CD8-positive, alpha-beta memory T cell (primary cell): ENCODE results near the gene PDE6A. TPM values are rescaled to one million over a fixed set of nuclear protein-coding genes. Genes with fewer than 3 reads are reported as not detected.

Experiments used
- CTCF ChIA-PET: fragments of 350-600 bp; sonication (Branson Sonifier 250); formaldehyde crosslinking; loops from one replicate; lab custom pipeline; 2021; ENCODE audit warnings: antibody characterized with exemption; lab: Charles Lee
- POLR2A ChIA-PET: fragments of 350-600 bp; sonication (Branson Sonifier 250); formaldehyde crosslinking; loops from one replicate; lab custom pipeline; 2021; ENCODE audit warnings: antibody characterized with exemption; lab: Charles Lee
- DNase-seq, 5 donors: peaks; one replicate each; pipeline versions ENCODE4 v3.0.0 to v3.0.0-alpha.2; 2020 to 2022; ENCODE audit warnings: mixed read lengths in 1 of 5
- H3K27ac ChIP-seq: one replicate; pipeline ENCODE4 v1.7.0; 2013; ENCODE audit warnings: low read depth, mild to moderate bottlenecking, low read length, moderate library complexity
- H3K27me3 ChIP-seq: 2 replicates; pipeline ENCODE4 v1.7.0; 2013; ENCODE audit warnings: low read length, mild to moderate bottlenecking; ENCODE audit not compliant: insufficient read depth, poor library complexity, severe bottlenecking
- H3K36me3 ChIP-seq: 2 replicates; pipeline ENCODE4 v1.7.0; 2013; ENCODE audit warnings: mild to moderate bottlenecking, low read length, moderate library complexity; ENCODE audit not compliant: insufficient read depth
- H3K4me1 ChIP-seq: 2 replicates; pipeline ENCODE4 v1.7.0; 2013; ENCODE audit warnings: mild to moderate bottlenecking, low read length, moderate library complexity; ENCODE audit not compliant: insufficient read depth
- H3K4me3 ChIP-seq: 2 replicates; pipeline ENCODE4 v1.7.0; 2013; ENCODE audit warnings: mild to moderate bottlenecking, low read length
- H3K9me3 ChIP-seq: 2 replicates; pipeline ENCODE4 v1.7.0; 2013; ENCODE audit warnings: mild to moderate bottlenecking, low read length
- H3K27ac Mint-ChIP-seq, 8 donors: one replicate each; pipeline ENCODE4 v1.8.0; 2020 to 2021; ENCODE audit warnings: mixed read lengths in 8 of 8, mild to moderate bottlenecking in 6 of 8, inconsistent platforms in 3 of 8, moderate library complexity in 3 of 8
- H3K27me3 Mint-ChIP-seq, 2 donors: one replicate each; pipeline ENCODE4 v1.8.0; 2020 to 2021; ENCODE audit warnings: mixed read lengths in 2 of 2, mild to moderate bottlenecking in 1 of 2, moderate library complexity in 1 of 2
- H3K36me3 Mint-ChIP-seq, 3 donors: one replicate each; pipeline ENCODE4 v1.8.0; 2020 to 2021; ENCODE audit warnings: mixed read lengths in 3 of 3, inconsistent platforms in 1 of 3, mild to moderate bottlenecking in 1 of 3
- H3K4me1 Mint-ChIP-seq, 3 donors: one replicate each; pipeline ENCODE4 v1.8.0; 2020 to 2021; ENCODE audit warnings: mixed read lengths in 3 of 3, inconsistent platforms in 1 of 3, mild to moderate bottlenecking in 1 of 3
- H3K4me3 Mint-ChIP-seq, 7 donors: one replicate each; pipeline ENCODE4 v1.8.0; 2020 to 2021; ENCODE audit warnings: mixed read lengths in 7 of 7, mild to moderate bottlenecking in 6 of 7, moderate library complexity in 4 of 7, inconsistent platforms in 2 of 7
- H3K9me3 Mint-ChIP-seq, 5 donors: one replicate each; pipeline ENCODE4 v1.8.0; 2020 to 2022; ENCODE audit warnings: mixed read lengths in 5 of 5, mild to moderate bottlenecking in 3 of 5, moderate library complexity in 2 of 5, inconsistent platforms in 1 of 5
- polyA plus RNA-seq: library from polyadenylated mRNA; unstranded; fragments of 300-500 nt; fragmentation: Illumina TruSeq; gene quantifications from one replicate; pipeline ENCODE4 v1.2.3, GENCODE V29; 2021
- total RNA-seq, 2 experiments: library from RNA; stranded (reverse); gene quantifications; one replicate each; pipeline ENCODE4 v1.2.3, GENCODE V29; 2021

The PDE6A gene
- total and polyA plus RNA-seq, 3 experiments from 2014 or later: not detected

DNA sequence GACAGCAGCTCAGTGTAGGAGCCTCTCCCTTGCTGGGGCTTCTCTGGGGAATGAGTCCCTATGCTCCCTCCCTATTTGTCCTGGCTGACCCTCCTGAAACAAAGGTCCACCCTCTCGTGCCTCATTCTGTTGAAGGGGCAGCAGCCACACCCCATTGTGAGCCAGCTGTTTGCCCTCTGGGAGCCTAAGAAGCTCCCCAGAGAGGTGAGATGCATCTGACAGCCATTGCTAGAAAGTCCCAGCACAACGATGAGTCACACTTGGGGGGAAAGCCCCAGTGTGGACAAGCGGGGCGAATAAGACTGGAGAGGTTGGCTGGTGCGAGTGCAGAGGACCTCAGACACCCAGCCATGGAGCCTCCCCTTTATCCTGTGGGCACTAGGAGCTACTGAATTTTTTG, 113.1 kb downstream of the PDE6A start:
- Mint-ChIP-seq H3K27ac (no peak overlapping the region), H3K4me3 (no peak overlapping the region), H3K9me3 (no peaks in the 10 kb centered on the region), H3K27me3 (no peaks in the 10 kb centered on the region), H3K4me1 (peaks cover 2 to 5% (median 3%) of the 10 kb centered on the region in 3 donors), H3K36me3 (peaks cover 0 to 28% (median 2%) of the 10 kb centered on the region in 3 donors)
- H3K36me3 ChIP-seq: no peaks in the 10 kb centered on the region
- ChIA-PET POLR2A (no interaction called here), CTCF (interaction anchor here (1.2 to 10.4 kb wide), 6 partner anchors 21 to 194 kb away, joined by 3 to 166 read pairs (median 5); no protein-coding TSS in a partner anchor)
- no peak overlapping the region for H3K27ac ChIP-seq
- H3K4me1 ChIP-seq: no peaks in the 10 kb centered on the region
- H3K9me3 ChIP-seq: no peaks in the 10 kb centered on the region
- H3K27me3 ChIP-seq: no peaks in the 10 kb centered on the region
- DNase-seq: no peak
- no peak overlapping the region for H3K4me3 ChIP-seq

DNA sequence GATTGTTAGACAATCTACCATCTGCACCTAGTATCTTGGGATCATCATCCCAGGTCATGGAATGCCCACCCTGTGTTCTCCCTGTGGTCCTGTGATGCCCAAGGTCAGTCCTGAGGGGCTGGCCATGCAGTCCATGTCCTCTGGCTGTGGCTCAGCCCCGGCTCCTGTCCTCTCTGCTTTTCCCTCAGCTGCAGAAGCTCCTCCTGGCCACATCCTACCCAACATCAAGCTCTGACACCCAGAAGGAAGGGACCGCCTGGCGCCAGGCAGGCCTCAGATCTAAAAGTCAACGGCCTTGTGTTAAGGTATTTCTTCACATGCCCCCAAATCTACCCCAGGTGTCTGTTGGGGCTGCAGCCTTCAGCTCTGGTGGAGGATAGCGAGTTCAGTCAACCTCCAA, 114.0 kb downstream of the PDE6A start:
- Mint-ChIP-seq H3K4me1 (peaks cover 2 to 5% (median 3%) of the 10 kb centered on the region in 3 donors), H3K4me3 (no peak overlapping the region), H3K36me3 (peaks cover 0 to 24% (median 2%) of the 10 kb centered on the region in 3 donors), H3K27ac (no peak overlapping the region), H3K27me3 (no peaks in the 10 kb centered on the region), H3K9me3 (no peaks in the 10 kb centered on the region)
- H3K4me3 ChIP-seq: no peak overlapping the region
- DNase-seq: no peak
- POLR2A ChIA-PET: no interaction called here
- H3K36me3 ChIP-seq: no peaks in the 10 kb centered on the region
- no peaks in the 10 kb centered on the region for H3K9me3 ChIP-seq
- CTCF ChIA-PET: interaction anchor here (1.2 to 10.4 kb wide), 7 partner anchors 8 to 193 kb away, joined by 3 to 166 read pairs (median 5); no protein-coding TSS in a partner anchor
- no peaks in the 10 kb centered on the region for H3K27me3 ChIP-seq
- no peaks in the 10 kb centered on the region for H3K4me1 ChIP-seq
- no peak overlapping the region for H3K27ac ChIP-seq

DNA sequence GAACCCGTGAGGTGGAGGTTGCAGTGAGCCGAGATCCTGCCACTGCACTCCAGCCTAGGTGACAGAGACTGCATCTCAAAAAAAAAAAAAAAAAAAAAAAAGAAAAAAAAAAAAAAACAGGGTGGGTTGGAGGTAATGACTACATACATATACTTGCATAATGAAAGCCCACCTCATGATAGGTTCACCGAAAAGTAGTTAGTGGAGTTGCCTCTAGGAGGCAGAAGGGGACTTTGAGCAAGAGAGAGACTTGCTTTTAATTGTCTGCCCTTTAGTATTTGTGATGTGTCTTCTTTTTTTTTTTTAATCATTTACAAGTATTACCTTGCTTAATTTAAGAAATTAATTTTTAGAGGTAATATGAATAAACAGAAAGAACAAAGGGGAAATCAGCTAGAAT, 114.6 kb downstream of the PDE6A start:
- Mint-ChIP-seq H3K36me3 (peaks cover 0 to 21% (median 3%) of the 10 kb centered on the region in 3 donors), H3K4me1 (peaks cover 1 to 5% (median 2%) of the 10 kb centered on the region in 3 donors), H3K4me3 (no peak overlapping the region), H3K9me3 (no peaks in the 10 kb centered on the region), H3K27ac (no peak overlapping the region), H3K27me3 (no peaks in the 10 kb centered on the region)
- Histone ChIP-seq H3K27ac (no peak overlapping the region), H3K4me1 (no peaks in the 10 kb centered on the region), H3K9me3 (no peaks in the 10 kb centered on the region), H3K36me3 (no peaks in the 10 kb centered on the region), H3K27me3 (no peaks in the 10 kb centered on the region), H3K4me3 (no peak overlapping the region)
- no peak for DNase-seq
- ChIA-PET POLR2A (no interaction called here), CTCF (interaction anchor here (0.7 to 10.4 kb wide), 12 partner anchors 8 to 205 kb away, joined by 3 to 166 read pairs (median 4); no protein-coding TSS in a partner anchor)

DNA sequence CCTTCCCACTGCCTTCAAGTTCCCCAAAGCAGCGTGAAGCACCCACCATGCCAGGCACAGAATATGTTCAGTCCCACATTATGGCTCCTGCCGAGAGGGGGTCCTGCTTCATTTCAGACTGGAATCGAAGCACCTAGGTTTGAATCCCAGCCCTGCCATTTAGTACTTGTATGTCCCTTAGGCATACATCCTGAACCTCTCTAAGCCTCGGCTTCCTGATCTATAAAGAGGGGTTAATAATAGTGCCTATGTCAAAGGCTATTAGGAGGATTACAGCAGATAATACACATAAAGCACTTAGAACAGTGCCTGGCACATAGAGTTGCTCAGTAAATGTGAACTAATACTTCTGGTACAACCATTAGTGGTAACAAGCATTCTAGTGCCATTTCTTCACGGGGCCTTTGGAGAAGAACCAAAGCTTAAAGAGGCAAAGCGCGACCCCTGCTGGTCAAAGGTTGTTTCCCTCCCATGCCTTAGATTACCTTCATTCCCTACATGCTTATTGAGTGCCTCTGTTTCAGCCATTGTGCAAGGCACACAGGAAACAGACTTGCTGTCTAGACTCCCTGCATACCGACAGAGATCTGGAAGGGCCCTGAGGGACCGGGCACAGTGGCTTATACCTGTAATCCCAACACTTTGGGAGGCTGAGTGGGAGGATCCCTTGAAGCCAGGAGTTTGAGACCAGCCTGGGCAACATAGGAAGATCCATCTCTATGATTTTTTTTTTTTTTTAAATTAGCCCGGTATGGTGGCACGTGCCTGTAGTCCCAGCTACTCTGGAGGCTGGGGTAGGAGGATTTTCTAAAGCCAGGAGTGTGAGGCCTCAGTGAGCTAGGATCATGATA, 116.2 kb downstream of the PDE6A start:
- Mint-ChIP-seq H3K27ac (peak overlapping the region in 2 of 8 donors; percentile 1 to 57), H3K36me3 (peaks cover 0 to 14% (median 3%) of the 10 kb centered on the region in 3 donors), H3K4me1 (peaks cover 1 to 5% (median 2%) of the 10 kb centered on the region in 3 donors), H3K9me3 (no peaks in the 10 kb centered on the region), H3K4me3 (no peak overlapping the region), H3K27me3 (no peaks in the 10 kb centered on the region)
- ChIA-PET CTCF (interaction anchor here (0.7 to 10.4 kb wide), 15 partner anchors 8 to 236 kb away, joined by 3 to 166 read pairs (median 4); no protein-coding TSS in a partner anchor), POLR2A (no interaction called here)
- H3K27ac ChIP-seq: no peak overlapping the region
- DNase-seq: peak; percentile 50 to 81 (median 69)
- H3K4me1 ChIP-seq: no peaks in the 10 kb centered on the region
- no peak overlapping the region for H3K4me3 ChIP-seq
- no peaks in the 10 kb centered on the region for H3K36me3 ChIP-seq
- no peaks in the 10 kb centered on the region for H3K9me3 ChIP-seq
- no peaks in the 10 kb centered on the region for H3K27me3 ChIP-seq

DNA sequence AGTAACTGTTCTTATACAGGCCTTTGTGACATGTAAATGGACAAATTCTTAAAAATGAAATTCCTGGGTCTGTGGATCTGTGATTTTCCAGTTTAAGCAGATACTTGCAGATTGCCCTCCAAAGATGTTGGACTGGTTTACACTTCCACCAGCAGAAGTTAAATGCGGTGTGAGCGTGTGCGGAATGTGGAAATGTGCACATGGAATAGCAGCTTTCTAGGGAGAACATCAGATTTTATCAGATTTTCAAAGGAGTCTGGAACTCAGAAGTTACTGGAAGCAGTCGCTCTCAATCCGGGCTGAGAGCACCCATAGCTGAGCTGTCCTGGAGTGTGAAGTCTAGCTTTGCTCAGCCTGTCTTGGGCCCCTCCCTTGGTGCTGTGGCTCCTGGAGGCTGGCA, 117.0 kb downstream of the PDE6A start:
- Mint-ChIP-seq H3K27ac (no peak overlapping the region), H3K4me3 (no peak overlapping the region), H3K9me3 (no peaks in the 10 kb centered on the region), H3K4me1 (peaks cover 1 to 5% (median 2%) of the 10 kb centered on the region in 3 donors), H3K36me3 (peaks cover 0 to 13% (median 3%) of the 10 kb centered on the region in 3 donors), H3K27me3 (no peaks in the 10 kb centered on the region)
- DNase-seq: no peak
- H3K27me3 ChIP-seq: no peaks in the 10 kb centered on the region
- no peak overlapping the region for H3K4me3 ChIP-seq
- CTCF ChIA-PET: interaction anchor here (1.3 to 10.4 kb wide), 10 partner anchors 10 to 261 kb away, joined by 3 to 166 read pairs (median 4); no protein-coding TSS in a partner anchor
- no peaks in the 10 kb centered on the region for H3K9me3 ChIP-seq
- no peaks in the 10 kb centered on the region for H3K36me3 ChIP-seq
- H3K27ac ChIP-seq: no peak overlapping the region
- no peaks in the 10 kb centered on the region for H3K4me1 ChIP-seq
- POLR2A ChIA-PET: no interaction called here

DNA sequence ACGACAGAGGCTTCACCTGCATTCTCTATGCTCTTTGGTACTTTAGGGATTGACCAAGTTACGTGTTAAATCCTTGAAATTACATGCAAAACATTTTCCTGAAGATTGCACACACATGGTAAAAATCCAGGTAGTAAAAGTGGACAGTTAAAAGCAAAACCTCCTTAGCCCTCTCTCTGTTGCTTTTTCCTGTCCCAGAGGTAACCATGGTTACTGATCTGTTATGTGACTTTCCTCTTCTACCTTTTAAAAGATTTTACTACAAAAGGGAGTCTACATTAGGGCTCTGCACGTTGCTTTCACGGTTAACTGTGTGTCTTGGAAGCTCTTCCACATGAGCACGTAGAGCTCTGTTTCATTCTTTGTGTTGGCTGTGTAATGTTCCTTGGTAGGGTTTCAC, 117.5 kb downstream of the PDE6A start:
- Mint-ChIP-seq H3K27ac (peak overlapping the region in 1 of 8 donors; percentile 30), H3K4me1 (peaks cover 1 to 5% (median 2%) of the 10 kb centered on the region in 3 donors), H3K4me3 (no peak overlapping the region), H3K9me3 (no peaks in the 10 kb centered on the region), H3K27me3 (no peaks in the 10 kb centered on the region), H3K36me3 (peaks cover 0 to 8% (median 3%) of the 10 kb centered on the region in 3 donors)
- no peaks in the 10 kb centered on the region for H3K36me3 ChIP-seq
- ChIA-PET POLR2A (no interaction called here), CTCF (interaction anchor here (1.3 to 10.4 kb wide), 9 partner anchors 9 to 261 kb away, joined by 3 to 166 read pairs (median 4); no protein-coding TSS in a partner anchor)
- DNase-seq: no peak
- H3K4me3 ChIP-seq: no peak overlapping the region
- no peaks in the 10 kb centered on the region for H3K27me3 ChIP-seq
- H3K4me1 ChIP-seq: no peaks in the 10 kb centered on the region
- H3K27ac ChIP-seq: no peak overlapping the region
- no peaks in the 10 kb centered on the region for H3K9me3 ChIP-seq

DNA sequence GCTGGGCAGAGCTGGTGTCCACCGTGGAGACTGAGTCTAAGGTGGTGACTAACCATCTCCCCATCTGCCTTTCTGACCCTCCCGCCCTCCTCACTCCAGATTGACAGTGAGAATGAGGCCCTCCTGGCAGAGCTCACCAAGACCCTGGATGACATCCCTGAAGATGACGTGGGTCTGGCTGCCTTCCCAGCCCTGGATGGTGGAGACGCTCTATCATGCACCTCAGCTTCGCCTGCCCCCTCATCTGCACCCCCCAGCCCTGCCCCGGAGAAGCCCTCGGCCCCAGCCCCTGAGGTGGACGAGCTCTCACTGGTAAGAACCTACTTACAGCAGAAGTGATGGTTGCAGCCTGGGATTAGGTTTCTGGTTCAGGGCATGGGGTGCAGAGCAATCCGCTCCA, 118.0 kb downstream of the PDE6A start:
- ChIA-PET CTCF (interaction anchor here (1.3 to 10.4 kb wide), 6 partner anchors 10 to 260 kb away, joined by 3 to 166 read pairs (median 4); no protein-coding TSS in a partner anchor), POLR2A (no interaction called here)
- H3K4me1 ChIP-seq: no peaks in the 10 kb centered on the region
- H3K9me3 ChIP-seq: no peaks in the 10 kb centered on the region
- Mint-ChIP-seq H3K4me3 (no peak overlapping the region), H3K4me1 (peaks cover 1 to 5% (median 2%) of the 10 kb centered on the region in 3 donors), H3K36me3 (peaks cover 0 to 8% (median 3%) of the 10 kb centered on the region in 3 donors), H3K27ac (no peak overlapping the region), H3K9me3 (no peaks in the 10 kb centered on the region), H3K27me3 (no peaks in the 10 kb centered on the region)
- H3K4me3 ChIP-seq: no peak overlapping the region
- H3K27me3 ChIP-seq: no peaks in the 10 kb centered on the region
- no peak for DNase-seq
- no peak overlapping the region for H3K27ac ChIP-seq
- H3K36me3 ChIP-seq: no peaks in the 10 kb centered on the region

DNA sequence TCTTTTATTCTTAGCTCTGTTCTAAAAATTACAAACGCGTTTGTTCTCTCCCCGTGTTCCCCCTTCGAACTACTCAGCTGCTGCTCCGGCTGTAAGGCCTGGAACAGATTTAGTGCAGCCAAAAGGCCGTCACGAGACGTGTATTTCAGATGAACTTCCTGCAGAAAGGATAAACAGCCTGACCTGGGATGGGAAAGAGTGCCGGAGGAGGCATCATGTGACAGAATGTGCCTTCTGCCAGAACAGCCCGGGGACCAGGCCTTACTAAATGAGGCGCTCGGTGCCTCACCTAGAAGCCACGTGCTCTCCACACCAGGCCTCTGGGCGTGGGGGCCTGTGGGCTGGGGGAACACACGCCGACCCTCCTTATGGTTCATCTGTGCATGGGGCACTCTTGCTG, 119.7 kb downstream of the PDE6A start:
- H3K27ac ChIP-seq: no peak overlapping the region
- H3K27me3 Mint-ChIP-seq: no peaks in the 10 kb centered on the region
- DNase-seq: no peak
- no peak overlapping the region for H3K4me3 Mint-ChIP-seq
- H3K9me3 ChIP-seq: no peaks in the 10 kb centered on the region
- H3K4me3 ChIP-seq: no peak overlapping the region
- H3K36me3 Mint-ChIP-seq: peaks cover 0 to 6% (median 3%) of the 10 kb centered on the region in 3 donors
- H3K27ac Mint-ChIP-seq: no peak overlapping the region
- no peaks in the 10 kb centered on the region for H3K36me3 ChIP-seq
- ChIA-PET CTCF (interaction anchor here (10.4 kb wide), 1 partner anchor 188 kb away, joined by 166 read pairs; no protein-coding TSS in a partner anchor), POLR2A (no interaction called here)
- no peaks in the 10 kb centered on the region for H3K27me3 ChIP-seq
- peaks cover 1 to 5% (median 2%) of the 10 kb centered on the region in 3 donors for H3K4me1 Mint-ChIP-seq
- no peaks in the 10 kb centered on the region for H3K4me1 ChIP-seq
- H3K9me3 Mint-ChIP-seq: no peaks in the 10 kb centered on the region
